Adrenal gland (tissue), 12 donors: Measurements from ENCODE around the gene NPR2. TPM values are rescaled to one million over a fixed set of nuclear protein-coding genes. Genes with fewer than 3 reads are reported as not detected.

ENCODE experiments used
- DNase-seq, 7 donors: peaks; one replicate each; pipeline ENCODE4 v3.0.0-alpha.2; 2019 to 2020
- H3K27ac ChIP-seq, 5 donors: fragments of 200-600 bp; sonication (generic) in 4 of 5; 1 replicate in 3 of 5; 2 replicates in 2 of 5; pipeline versions ENCODE4 v1.5.1 to v1.8.0; 2016 to 2020; ENCODE audit warnings: mild to moderate bottlenecking in 1 of 5
- H3K27me3 ChIP-seq: fragments of 200-600 bp; 2 replicates; pipeline ENCODE4 v1.8.0; 2021
- H3K36me3 ChIP-seq, 2 donors: fragments of 200-600 bp; replicated peaks in 1 of 2; 1 replicate in 1 of 2; 2 replicates in 1 of 2; pipeline versions ENCODE4 v1.5.1 to v1.8.0; 2018 to 2022
- H3K4me1 ChIP-seq, 2 donors: fragments of 200-600 bp; replicated peaks in 1 of 2; 1 replicate in 1 of 2; 2 replicates in 1 of 2; pipeline versions ENCODE4 v1.5.1 to v1.8.0; 2018 to 2021
- H3K4me3 ChIP-seq, 4 donors: fragments of 200-600 bp; sonication (generic) in 3 of 4; one replicate each; pipeline ENCODE4 v1.5.1; 2016 to 2018
- H3K9me3 ChIP-seq, 3 donors: fragments of 200-600 bp; sonication (generic) in 1 of 3; replicated peaks in 1 of 3; 1 replicate in 2 of 3; 2 replicates in 1 of 3; pipeline versions ENCODE4 v1.5.1 to v1.8.0; 2016 to 2021
- POLR2A ChIP-seq, 2 donors: fragments of 450-650 bp; IDR thresholded peaks; one replicate each; pipeline ENCODE4 v1.6.1; 2017; ENCODE audit warnings: antibody characterized with exemption in 2 of 2, mild to moderate bottlenecking in 2 of 2, moderate library complexity in 1 of 2
- WGBS, 4 donors: extraction: QIAGEN DNeasy Blood & Tissue Kit in 2 of 4; methylation state at CpG; one replicate each; pipeline versions ENCODE4 v1.1.5 to v1.1.7; 2013 to 2017; 5-methylcytosine and 5-hydroxymethylcytosine counted together
- intact Hi-C, 2 donors: fragments of 100-400 bp; cut with DNase I; formaldehyde crosslinking; loops; one replicate each; pipeline versions ENCODE4 v1.14.1 to v1.15.0; 2022 to 2023
- polyA plus RNA-seq, 3 donors: library from polyadenylated mRNA; stranded (reverse); fragments of 200-250 nt in 2 of 3; fragments of 350-450 nt in 1 of 3; fragmentation: Illumina TruSeq in 1 of 3; extraction: RNeasy Lipid Tissue Mini Kit (QIAGEN cat#74804) in 1 of 3; gene quantifications; one replicate each; pipeline ENCODE4 v1.2.3, GENCODE V29; 2013 to 2014
- total RNA-seq, 9 donors: library from RNA; depleted of rRNA in 4 of 9; stranded (reverse); fragments of >200 nt in 4 of 9; fragments of 120-200 nt in 1 of 9; fragmentation: NEBNext Ultra II Directional in 1 of 9; extraction: Animal tissue kit (Norgen Biotek cat#: 25700) in 1 of 9; gene quantifications; one replicate each; pipeline versions ENCODE4 v1.1.0 to v1.2.4, GENCODE V29; 2013 to 2023
- TF ChIP-seq, protein P1 (sequence below), 6 experiments: fragments of 450-650 bp in 4 of 6; fragments of 200-600 bp in 2 of 6; sonication (generic) in 1 of 6; IDR thresholded peaks; 1 replicate in 5 of 6; 2 replicates in 1 of 6; pipeline versions ENCODE4 v1.5.1 to v1.8.0; 2016 to 2021; ENCODE audit warnings: antibody characterized with exemption in 6 of 6, mild to moderate bottlenecking in 2 of 6, moderate library complexity in 1 of 6
- donor health status: healthy with polysubstance abuse.
- donor health status: Bipolar disorder and iron deficiency.
- donor health status: DM: yes; HTN: yes; CAD: no.
- donor health status: DM: no; HTN: no; CAD: no.
- donor health status: DM: no; HTN: no; CAD: no.
- donor health status: DM: yes; HTN: yes; CAD: no.

Gene NPR2
- total and polyA plus RNA-seq, 12 donors = 5.6 to 69.9 (median 24.1) TPM

GRCh38 chr9:35814106-35814840 is 22.9 kb downstream of the NPR2 start:
- peak; percentile 69 to 90 (median 81) for DNase-seq
- Histone ChIP-seq H3K27me3 (no peaks in the 10 kb centered on the region), H3K4me1 (peaks cover 19 to 30% of the 10 kb centered on the region in 2 donors), H3K9me3 (no peaks in the 10 kb centered on the region), H3K4me3 (peak overlapping the region; percentile 36 to 91 (median 62)), H3K36me3 (no peaks in the 10 kb centered on the region), H3K27ac (peak overlapping the region; percentile 77 to 98 (median 96))
- 7 to 21% (median 13%) methylated on average over 10 to 29 of the region's 29 CpGs for WGBS, 4 donors
- TF ChIP-seq POLR2A (IDR thresholded peaks at IDR 0.05) = no peak
- TF ChIP-seq, protein P1, sequence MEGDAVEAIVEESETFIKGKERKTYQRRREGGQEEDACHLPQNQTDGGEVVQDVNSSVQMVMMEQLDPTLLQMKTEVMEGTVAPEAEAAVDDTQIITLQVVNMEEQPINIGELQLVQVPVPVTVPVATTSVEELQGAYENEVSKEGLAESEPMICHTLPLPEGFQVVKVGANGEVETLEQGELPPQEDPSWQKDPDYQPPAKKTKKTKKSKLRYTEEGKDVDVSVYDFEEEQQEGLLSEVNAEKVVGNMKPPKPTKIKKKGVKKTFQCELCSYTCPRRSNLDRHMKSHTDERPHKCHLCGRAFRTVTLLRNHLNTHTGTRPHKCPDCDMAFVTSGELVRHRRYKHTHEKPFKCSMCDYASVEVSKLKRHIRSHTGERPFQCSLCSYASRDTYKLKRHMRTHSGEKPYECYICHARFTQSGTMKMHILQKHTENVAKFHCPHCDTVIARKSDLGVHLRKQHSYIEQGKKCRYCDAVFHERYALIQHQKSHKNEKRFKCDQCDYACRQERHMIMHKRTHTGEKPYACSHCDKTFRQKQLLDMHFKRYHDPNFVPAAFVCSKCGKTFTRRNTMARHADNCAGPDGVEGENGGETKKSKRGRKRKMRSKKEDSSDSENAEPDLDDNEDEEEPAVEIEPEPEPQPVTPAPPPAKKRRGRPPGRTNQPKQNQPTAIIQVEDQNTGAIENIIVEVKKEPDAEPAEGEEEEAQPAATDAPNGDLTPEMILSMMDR (IDR thresholded peaks at IDR 0.05) = peak in 5 of 6 experiments; percentile 19 to 43 (median 40)
- intact Hi-C loops = no loop called here

DNA sequence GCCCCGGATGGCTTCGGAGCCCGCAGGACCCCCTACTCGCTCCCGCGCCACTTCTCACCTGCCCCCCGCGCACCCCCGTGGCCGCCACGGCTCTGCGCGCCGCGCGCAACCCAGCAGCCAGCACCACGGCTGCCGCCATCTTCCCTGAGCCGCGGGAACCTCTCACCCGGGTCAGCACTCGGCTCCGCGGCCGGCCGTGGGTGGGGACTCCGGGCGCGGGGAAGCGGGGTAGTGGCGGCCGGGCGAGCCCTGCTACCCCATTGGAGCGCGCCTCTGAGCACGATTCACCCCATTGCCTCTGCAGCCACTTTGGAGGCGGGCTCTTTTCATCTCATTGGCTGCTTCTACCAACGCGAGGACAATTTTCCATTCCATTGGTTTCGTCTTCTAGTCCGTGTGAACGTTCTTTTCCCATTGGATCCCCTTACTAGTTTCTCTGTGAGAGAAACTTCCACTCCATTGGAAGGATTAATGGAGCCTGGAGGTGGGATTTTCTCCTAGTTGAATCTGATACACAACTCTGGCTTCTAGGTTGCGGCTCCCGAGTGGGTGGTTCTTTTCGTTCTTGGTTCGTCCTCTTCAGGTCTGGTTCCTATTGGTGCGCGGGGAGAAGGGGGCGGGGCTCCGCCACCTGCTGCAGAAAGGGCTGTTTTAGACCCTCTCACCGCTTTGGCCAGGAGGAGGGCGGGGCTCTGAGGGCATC is 23.6 kb downstream of the NPR2 start, which contains the start of gene HINT2:
Gene HINT2 (minus strand): TSS at position 202 of the 703 bp plus-strand sequence. CDS start 63 bp downstream, at position 139.
- intact Hi-C loops = no loop called here

DNA sequence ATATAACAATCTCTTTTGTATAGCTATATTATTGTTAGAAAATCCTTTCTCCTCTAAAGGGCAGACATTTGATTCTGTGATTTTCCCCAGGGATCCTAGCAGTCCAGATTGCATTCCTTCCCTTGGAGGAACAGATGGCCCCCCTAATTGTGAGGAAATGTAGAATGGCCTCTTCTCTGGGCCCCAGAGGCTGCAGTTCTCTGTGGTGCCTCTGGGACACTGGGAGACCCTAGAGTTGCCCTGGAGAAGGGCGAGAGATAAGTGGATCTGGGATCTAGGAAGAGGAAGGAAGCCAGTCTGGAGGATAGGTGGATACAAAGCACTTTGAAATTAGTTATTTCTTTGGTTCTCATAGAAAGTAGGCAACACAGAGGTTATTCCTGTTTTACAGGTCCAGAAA is 25.3 kb downstream of the NPR2 start:
- Histone ChIP-seq H3K9me3 (no peaks in the 10 kb centered on the region), H3K27me3 (no peaks in the 10 kb centered on the region), H3K36me3 (no peaks in the 10 kb centered on the region), H3K4me1 (peaks cover 13 to 21% of the 10 kb centered on the region in 2 donors), H3K4me3 (no peak overlapping the region), H3K27ac (no peak overlapping the region)
- WGBS, 4 donors = 53 to 87% (median 69%) methylated on average over 1 of the region's 1 CpG
- DNase-seq = no peak
- intact Hi-C loops = no loop called here
- no peak for TF ChIP-seq POLR2A (IDR thresholded peaks at IDR 0.05)
- TF ChIP-seq, protein P1 (IDR thresholded peaks at IDR 0.05) = peak in 1 of 6 experiments; percentile 12

More for the DNA sequence above, 23.6 kb downstream of the NPR2 start, which contains the start of gene HINT2:
- DNase-seq = peak; percentile 95 to 99 (median 98)
- Histone ChIP-seq H3K4me1 (peaks cover 19 to 30% of the 10 kb centered on the region in 2 donors), H3K36me3 (no peaks in the 10 kb centered on the region), H3K27me3 (no peaks in the 10 kb centered on the region), H3K27ac (peak within 1 kb of the TSS; percentile 77 to 98 (median 96)), H3K9me3 (no peaks in the 10 kb centered on the region), H3K4me3 (peak within 1 kb of the TSS; percentile 36 to 91 (median 62))
- WGBS, 4 donors = 0% methylated on average over 23 to 52 of the region's 52 CpGs
- peak; percentile 89 to 96 for TF ChIP-seq POLR2A (IDR thresholded peaks at IDR 0.05)
- TF ChIP-seq, protein P1 (IDR thresholded peaks at IDR 0.05) = no peak

DNA sequence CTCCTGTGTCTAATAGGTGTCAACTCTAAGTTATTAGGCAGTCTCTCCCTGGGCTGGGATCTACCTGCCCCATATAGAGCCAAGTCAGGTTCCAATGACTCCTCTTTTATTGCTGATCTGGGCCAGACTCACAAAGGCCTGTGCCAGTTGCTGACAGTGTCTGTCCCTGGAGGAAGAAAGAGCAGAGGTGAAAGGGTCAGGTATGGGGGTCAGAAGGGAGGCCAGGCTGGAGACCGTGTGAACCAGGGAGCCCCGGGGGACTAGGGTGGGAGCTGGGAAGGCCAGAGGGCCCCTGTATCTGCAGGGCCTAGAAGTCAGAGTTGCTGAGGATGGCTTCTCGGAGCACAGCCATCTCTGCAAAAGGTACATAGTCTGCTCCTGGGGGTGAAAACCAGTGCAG is 26.9 kb downstream of the NPR2 start:
- no peak for DNase-seq
- Histone ChIP-seq H3K27ac (no peak overlapping the region), H3K36me3 (no peaks in the 10 kb centered on the region), H3K4me1 (peaks cover 10% of the 10 kb centered on the region in 2 donors), H3K27me3 (no peaks in the 10 kb centered on the region), H3K4me3 (no peak overlapping the region), H3K9me3 (no peaks in the 10 kb centered on the region)
- intact Hi-C loops = no loop called here
- TF ChIP-seq, protein P1 (IDR thresholded peaks at IDR 0.05) = no peak
- no peak for TF ChIP-seq POLR2A (IDR thresholded peaks at IDR 0.05)
- 67 to 100% (median 83%) methylated on average over 2 to 3 of the region's 3 CpGs for WGBS, 4 donors
